Caco-2 (cell line): ENCODE measurements around the gene TNS3. TPM values are rescaled to one million over a fixed set of nuclear protein-coding genes. Genes with fewer than 3 reads are reported as not detected.

Source experiments
- BruUV-seq: library from RNA; stranded (reverse); fragments of 400-500 nt; replicated peaks from 2 replicates; lab custom pipeline; 2021; lab: Mats Ljungman, UMichigan
- CTCF ChIA-PET: fragments of 300-600 bp; sonication (Branson Sonifier 250); formaldehyde crosslinking; loops from one replicate; lab custom pipeline; 2022; ENCODE audit warnings: antibody characterized with exemption; lab: Charles Lee
- POLR2A ChIA-PET: fragments of 300-600 bp; sonication (Branson Sonifier 250); formaldehyde crosslinking; loops from one replicate; lab custom pipeline; 2022; ENCODE audit warnings: antibody characterized with exemption; lab: Charles Lee
- DNase-seq, 2 experiments: peaks; one replicate each; pipeline versions ENCODE4 v3.0.0 to v3.0.0-alpha.2; 2020 to 2022
- H3K27me3 ChIP-seq: replicated peaks from 2 replicates; pipeline ENCODE4 v1.6.0; 2011; ENCODE audit warnings: low read length; ENCODE audit not compliant: control insufficient read depth, insufficient read depth
- H3K36me3 ChIP-seq: 2 replicates; pipeline ENCODE4 v1.5.1; 2011; ENCODE audit warnings: low read length; ENCODE audit not compliant: control insufficient read depth, insufficient read depth
- H3K4me1 ChIP-seq: fragments of 250-450 bp; sonication (Bioruptor Pico); 2 replicates; pipeline ENCODE4 v1.5.1; 2020; ENCODE audit warnings: mild to moderate bottlenecking
- H3K4me3 ChIP-seq: 2 replicates; pipeline ENCODE4 v1.5.1; 2011; ENCODE audit warnings: low read depth, mild to moderate bottlenecking, control low read depth, low read length
- H3K9me3 ChIP-seq: fragments of 250-450 bp; sonication (Bioruptor Pico); 2 replicates; pipeline ENCODE4 v1.5.1; 2020; ENCODE audit warnings: mild to moderate bottlenecking, moderate library complexity
- H3K27ac Mint-ChIP-seq: one replicate; pipeline ENCODE4 v1.8.0; 2022; ENCODE audit warnings: mixed read lengths; ENCODE audit not compliant: unreplicated experiment
- H3K27me3 Mint-ChIP-seq: one replicate; pipeline ENCODE4 v1.8.0; 2022; ENCODE audit warnings: mixed read lengths; ENCODE audit not compliant: insufficient read depth, unreplicated experiment
- H3K36me3 Mint-ChIP-seq: one replicate; pipeline ENCODE4 v1.8.0; 2022; ENCODE audit warnings: mild to moderate bottlenecking, mixed read lengths; ENCODE audit not compliant: insufficient read depth, unreplicated experiment
- H3K4me1 Mint-ChIP-seq: one replicate; pipeline ENCODE4 v1.8.0; 2022; ENCODE audit warnings: low read depth, mixed read lengths; ENCODE audit not compliant: unreplicated experiment
- H3K4me3 Mint-ChIP-seq: one replicate; pipeline ENCODE4 v1.8.0; 2022; ENCODE audit warnings: mild to moderate bottlenecking, moderate library complexity, mixed read lengths; ENCODE audit not compliant: unreplicated experiment
- H3K9me3 Mint-ChIP-seq: one replicate; pipeline ENCODE4 v1.8.0; 2022; ENCODE audit warnings: mixed read lengths; ENCODE audit not compliant: unreplicated experiment
- CTCF ChIP-seq, 2 experiments: fragments of 200-600 bp in 1 of 2; IDR thresholded peaks; 1 replicate in 1 of 2; 2 replicates in 1 of 2; pipeline versions ENCODE4 v1.5.1 to v1.8.0; 2011 to 2022; ENCODE audit warnings: antibody characterized with exemption in 1 of 2, control low read depth in 1 of 2, inconsistent platforms in 1 of 2, low read depth in 1 of 2, low read length in 1 of 2, mild to moderate bottlenecking in 1 of 2, moderate library complexity in 1 of 2; ENCODE audit not compliant: insufficient read depth in 1 of 2, severe bottlenecking in 1 of 2, unreplicated experiment in 1 of 2
- intact Hi-C: fragments of 100-400 bp; cut with micrococcal nuclease; formaldehyde crosslinking; loops from one replicate; pipeline ENCODE4 v1.10.0; 2022; ENCODE audit not compliant: unreplicated experiment
- total RNA-seq: library from RNA; stranded (reverse); gene quantifications from 2 replicates; pipeline ENCODE4 v1.2.3, GENCODE V29; 2022

The TNS3 gene
- total RNA-seq, 1 experiment from 2014 or later: 263 TPM

- Mint-ChIP-seq H3K27me3 (no peaks in the 10 kb centered on the region), H3K36me3 (peaks cover 96% of the 10 kb centered on the region), H3K4me3 (no peak overlapping the region), H3K9me3 (no peaks in the 10 kb centered on the region), H3K4me1 (peaks cover 44% of the 10 kb centered on the region), H3K27ac (no peak overlapping the region)
- no peak for TF ChIP-seq CTCF (IDR thresholded peaks at IDR 0.05; ENCODE audit: insufficient read depth in 1 of 2, low read depth in 1 of 2, low read length in 1 of 2, severe bottlenecking in 1 of 2, unreplicated experiment in 1 of 2)
- BruUV-seq: no TSS peak
- H3K9me3 ChIP-seq: no peaks in the 10 kb centered on the region
- no peak overlapping the region for H3K4me3 ChIP-seq
- peaks cover 22% of the 10 kb centered on the region for H3K4me1 ChIP-seq
- peaks cover 4% of the 10 kb centered on the region; the same call in 1 of the 2 replicates for H3K36me3 ChIP-seq
- POLR2A ChIA-PET: interaction anchor here (0.5 kb wide), 1 partner anchor 90 kb away, joined by 4 read pairs; no protein-coding TSS in a partner anchor
- intact Hi-C loops: no loop called here
- no peak for DNase-seq
- no peaks in the 10 kb centered on the region for H3K27me3 ChIP-seq
- CTCF ChIA-PET: no interaction called here
These were observed 91.2 kb downstream of the TNS3 start for GRCh38 chr7:47490501-47491265.

- no peaks in the 10 kb centered on the region for H3K27me3 Mint-ChIP-seq
- no peaks in the 10 kb centered on the region for H3K9me3 Mint-ChIP-seq
- TF ChIP-seq CTCF (IDR thresholded peaks at IDR 0.05; ENCODE audit: insufficient read depth in 1 of 2, low read depth in 1 of 2, low read length in 1 of 2, severe bottlenecking in 1 of 2, unreplicated experiment in 1 of 2): no peak
- no TSS peak for BruUV-seq
- no peak overlapping the region for H3K4me3 Mint-ChIP-seq
- DNase-seq: no peak
- intact Hi-C loops: no loop called here
- ChIA-PET CTCF (no interaction called here), POLR2A (no interaction called here)
- Histone ChIP-seq H3K27me3 (no peaks in the 10 kb centered on the region), H3K4me3 (no peak overlapping the region), H3K4me1 (peaks cover 31% of the 10 kb centered on the region), H3K9me3 (no peaks in the 10 kb centered on the region), H3K36me3 (peaks cover 4% of the 10 kb centered on the region; the same call in 1 of the 2 replicates)
- H3K27ac Mint-ChIP-seq: peak overlapping the region; percentile 55
- peaks cover 95% of the 10 kb centered on the region for H3K36me3 Mint-ChIP-seq
- peaks cover 38% of the 10 kb centered on the region for H3K4me1 Mint-ChIP-seq
These were observed 92.3 kb downstream of the TNS3 start for GRCh38 chr7:47489624-47490023.

GRCh38 chr7:47488969-47489342 lies 93.0 kb downstream of the TNS3 start:
- H3K4me1 ChIP-seq: peaks cover 38% of the 10 kb centered on the region
- H3K9me3 Mint-ChIP-seq: no peaks in the 10 kb centered on the region

More at GRCh38 chr7:47488969-47489342, 93.0 kb downstream of the TNS3 start:
- Histone ChIP-seq H3K36me3 (peaks cover 4% of the 10 kb centered on the region; the same call in 1 of the 2 replicates), H3K27me3 (no peaks in the 10 kb centered on the region), H3K9me3 (no peaks in the 10 kb centered on the region), H3K4me3 (no peak overlapping the region)
- peaks cover 95% of the 10 kb centered on the region for H3K36me3 Mint-ChIP-seq
- H3K4me3 Mint-ChIP-seq: no peak overlapping the region
- H3K27me3 Mint-ChIP-seq: no peaks in the 10 kb centered on the region
- no peak for TF ChIP-seq CTCF (IDR thresholded peaks at IDR 0.05; ENCODE audit: insufficient read depth in 1 of 2, low read depth in 1 of 2, low read length in 1 of 2, severe bottlenecking in 1 of 2, unreplicated experiment in 1 of 2)
- intact Hi-C loops: no loop called here
- no peak for DNase-seq
- H3K27ac Mint-ChIP-seq: peak overlapping the region; percentile 55
- ChIA-PET CTCF (interaction anchor here (1.0 kb wide), 1 partner anchor 18 kb away, joined by 6 read pairs; no protein-coding TSS in a partner anchor), POLR2A (no interaction called here)
- no TSS peak for BruUV-seq
- peaks cover 32% of the 10 kb centered on the region for H3K4me1 Mint-ChIP-seq
